Measurements from ENCODE around the gene ELP5. TPM values are rescaled to one million over a fixed set of nuclear protein-coding genes. Genes with fewer than 3 reads are reported as not detected.
A peak's percentile ranks its signal among the peaks of the same experiment; 100 is the strongest.

ELP5 gene
- total RNA-seq, 2 experiments from 2014 or later = 84.6 to 97.3 TPM

- no TSS peak for BruUV-seq (replicated peaks)
- peak overlapping the region; percentile 78 for H3K4me2 ChIP-seq (ENCODE audit: low read length)
- peak overlapping the region; percentile 65 for H3K27ac ChIP-seq (ENCODE audit: low read depth, low read length, poor library complexity, severe bottlenecking)
- no peaks in the 10 kb centered on the region for H3K9me2 ChIP-seq (ENCODE audit: insufficient read depth, low read length)
- no peak overlapping the region for H2AFZ ChIP-seq (ENCODE audit: low read length)
- ChIA-PET CTCF (ENCODE audit: unreplicated experiment) (no interaction called here), POLR2A (no interaction called here)
- DNase-seq (ENCODE audit: low spot score) = no peak
- H3K4me3 ChIP-seq (ENCODE audit: low read depth, low read length, poor library complexity, severe bottlenecking) = peak overlapping the region; percentile 75
- peak; percentile 23; the same call in 1 of the 2 replicates for TF ChIP-seq CTCF (conservative IDR thresholded peaks at IDR 0.05; ENCODE audit: low read length)
- no peak for TF ChIP-seq EZH2phosphoT487 (IDR thresholded peaks at IDR 0.05; ENCODE audit: borderline replicate concordance, low read depth, low read length)
- no peaks in the 10 kb centered on the region for H4K20me1 ChIP-seq (ENCODE audit: insufficient read depth, low read length)
- intact Hi-C loops (cut with micrococcal nuclease; ENCODE audit: unreplicated experiment) = loop anchor here (2.0 kb wide), 1 partner anchor 24 kb away; the partner anchor contains the start of gene PHF23
- no peaks in the 10 kb centered on the region for H3K9me3 ChIP-seq (ENCODE audit: low read length)
- peaks cover 54% of the 10 kb centered on the region for H3K4me1 ChIP-seq (ENCODE audit: insufficient read depth, low read length, poor library complexity, severe bottlenecking)
- H3K79me2 ChIP-seq (ENCODE audit: insufficient read depth, low read depth, low read length) = peaks cover 30% of the 10 kb centered on the region
- H3K36me3 ChIP-seq (ENCODE audit: insufficient read depth, low read length) = no peaks in the 10 kb centered on the region
Observed at GRCh38 chr17:7215136-7215638, 36.8 kb upstream of the ELP5 start.

- POLR2A ChIA-PET = no interaction called here
Observed at GRCh38 chr17:7215652-7216180, 36.3 kb upstream of the ELP5 start.

More at GRCh38 chr17:7215652-7216180, 36.3 kb upstream of the ELP5 start:
- CTCF ChIA-PET (ENCODE audit: unreplicated experiment) = no interaction called here
- DNase-seq (ENCODE audit: low spot score) = peak; percentile 25
- Histone ChIP-seq H2AFZ (ENCODE audit: low read length) (no peak overlapping the region), H3K36me3 (ENCODE audit: insufficient read depth, low read length) (peaks cover 2% of the 10 kb centered on the region; the same call in 1 of the 2 replicates), H3K4me3 (ENCODE audit: low read depth, low read length, poor library complexity, severe bottlenecking) (peak overlapping the region; percentile 75), H3K4me2 (ENCODE audit: low read length) (peak overlapping the region; percentile 78), H3K79me2 (ENCODE audit: insufficient read depth, low read depth, low read length) (peaks cover 30% of the 10 kb centered on the region), H3K9me3 (ENCODE audit: low read length) (no peaks in the 10 kb centered on the region), H3K4me1 (ENCODE audit: insufficient read depth, low read length, poor library complexity, severe bottlenecking) (peaks cover 59% of the 10 kb centered on the region), H3K27ac (ENCODE audit: low read depth, low read length, poor library complexity, severe bottlenecking) (peak overlapping the region; percentile 65), H4K20me1 (ENCODE audit: insufficient read depth, low read length) (no peaks in the 10 kb centered on the region), H3K9me2 (ENCODE audit: insufficient read depth, low read length) (no peaks in the 10 kb centered on the region)
- no peak for TF ChIP-seq CTCF (conservative IDR thresholded peaks at IDR 0.05; ENCODE audit: low read length)
- TF ChIP-seq EZH2phosphoT487 (IDR thresholded peaks at IDR 0.05; ENCODE audit: borderline replicate concordance, low read depth, low read length) = no peak
- intact Hi-C loops (cut with micrococcal nuclease; ENCODE audit: unreplicated experiment) = loop anchor here (2.0 kb wide), 1 partner anchor 23 kb away; the partner anchor contains the start of gene PHF23
- BruUV-seq (replicated peaks) = no TSS peak

Measured in OCI-LY7 (cell line).